ENCODE measurements around the gene REEP2.

- TF ChIP-seq, protein P1, sequence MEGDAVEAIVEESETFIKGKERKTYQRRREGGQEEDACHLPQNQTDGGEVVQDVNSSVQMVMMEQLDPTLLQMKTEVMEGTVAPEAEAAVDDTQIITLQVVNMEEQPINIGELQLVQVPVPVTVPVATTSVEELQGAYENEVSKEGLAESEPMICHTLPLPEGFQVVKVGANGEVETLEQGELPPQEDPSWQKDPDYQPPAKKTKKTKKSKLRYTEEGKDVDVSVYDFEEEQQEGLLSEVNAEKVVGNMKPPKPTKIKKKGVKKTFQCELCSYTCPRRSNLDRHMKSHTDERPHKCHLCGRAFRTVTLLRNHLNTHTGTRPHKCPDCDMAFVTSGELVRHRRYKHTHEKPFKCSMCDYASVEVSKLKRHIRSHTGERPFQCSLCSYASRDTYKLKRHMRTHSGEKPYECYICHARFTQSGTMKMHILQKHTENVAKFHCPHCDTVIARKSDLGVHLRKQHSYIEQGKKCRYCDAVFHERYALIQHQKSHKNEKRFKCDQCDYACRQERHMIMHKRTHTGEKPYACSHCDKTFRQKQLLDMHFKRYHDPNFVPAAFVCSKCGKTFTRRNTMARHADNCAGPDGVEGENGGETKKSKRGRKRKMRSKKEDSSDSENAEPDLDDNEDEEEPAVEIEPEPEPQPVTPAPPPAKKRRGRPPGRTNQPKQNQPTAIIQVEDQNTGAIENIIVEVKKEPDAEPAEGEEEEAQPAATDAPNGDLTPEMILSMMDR (IDR thresholded peaks at IDR 0.05; ENCODE audit: poor library complexity, severe bottlenecking): no peak
- TF ChIP-seq POLR2AphosphoS5 (IDR thresholded peaks at IDR 0.05): peak; percentile 6
- no peak for TF ChIP-seq EZH2 (IDR thresholded peaks at IDR 0.05; ENCODE audit: borderline replicate concordance, insufficient read depth, low read length, poor library complexity, severe bottlenecking)
- TF ChIP-seq, protein P2, sequence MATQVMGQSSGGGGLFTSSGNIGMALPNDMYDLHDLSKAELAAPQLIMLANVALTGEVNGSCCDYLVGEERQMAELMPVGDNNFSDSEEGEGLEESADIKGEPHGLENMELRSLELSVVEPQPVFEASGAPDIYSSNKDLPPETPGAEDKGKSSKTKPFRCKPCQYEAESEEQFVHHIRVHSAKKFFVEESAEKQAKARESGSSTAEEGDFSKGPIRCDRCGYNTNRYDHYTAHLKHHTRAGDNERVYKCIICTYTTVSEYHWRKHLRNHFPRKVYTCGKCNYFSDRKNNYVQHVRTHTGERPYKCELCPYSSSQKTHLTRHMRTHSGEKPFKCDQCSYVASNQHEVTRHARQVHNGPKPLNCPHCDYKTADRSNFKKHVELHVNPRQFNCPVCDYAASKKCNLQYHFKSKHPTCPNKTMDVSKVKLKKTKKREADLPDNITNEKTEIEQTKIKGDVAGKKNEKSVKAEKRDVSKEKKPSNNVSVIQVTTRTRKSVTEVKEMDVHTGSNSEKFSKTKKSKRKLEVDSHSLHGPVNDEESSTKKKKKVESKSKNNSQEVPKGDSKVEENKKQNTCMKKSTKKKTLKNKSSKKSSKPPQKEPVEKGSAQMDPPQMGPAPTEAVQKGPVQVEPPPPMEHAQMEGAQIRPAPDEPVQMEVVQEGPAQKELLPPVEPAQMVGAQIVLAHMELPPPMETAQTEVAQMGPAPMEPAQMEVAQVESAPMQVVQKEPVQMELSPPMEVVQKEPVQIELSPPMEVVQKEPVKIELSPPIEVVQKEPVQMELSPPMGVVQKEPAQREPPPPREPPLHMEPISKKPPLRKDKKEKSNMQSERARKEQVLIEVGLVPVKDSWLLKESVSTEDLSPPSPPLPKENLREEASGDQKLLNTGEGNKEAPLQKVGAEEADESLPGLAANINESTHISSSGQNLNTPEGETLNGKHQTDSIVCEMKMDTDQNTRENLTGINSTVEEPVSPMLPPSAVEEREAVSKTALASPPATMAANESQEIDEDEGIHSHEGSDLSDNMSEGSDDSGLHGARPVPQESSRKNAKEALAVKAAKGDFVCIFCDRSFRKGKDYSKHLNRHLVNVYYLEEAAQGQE (IDR thresholded peaks at IDR 0.05; ENCODE audit: borderline replicate concordance): no peak
These were observed 6.9 kb downstream of the REEP2 start for GRCh38 chr5:138445547-138446271.

Data from neural cell (in vitro differentiated cells).